Astrocyte (in vitro differentiated cells and primary cell): ENCODE data around the gene TSGA10. TPM values are rescaled to one million over a fixed set of nuclear protein-coding genes. Genes with fewer than 3 reads are reported as not detected.

Source experiments
- DNase-seq: peaks from one replicate; pipeline ENCODE4 v3.0.0-alpha.2; 2010; ENCODE audit warnings: low read depth
- FAIRE-seq: peaks from 2 replicates; lab custom pipeline; 2011; peaks lifted over from hg19 to GRCh38; lab: Jason Lieb, UNC
- H2AFZ ChIP-seq: 2 replicates; pipeline ENCODE4 v1.6.0; 2012; ENCODE audit warnings: low read depth, low read length, inconsistent platforms
- H3K27ac ChIP-seq: 2 replicates; pipeline ENCODE4 v1.5.1; 2011; ENCODE audit warnings: low read depth, low read length, inconsistent platforms
- H3K27me3 ChIP-seq: 2 replicates; pipeline ENCODE4 v1.6.0; 2011; ENCODE audit warnings: low read length, inconsistent platforms; ENCODE audit not compliant: insufficient read depth
- H3K36me3 ChIP-seq: 2 replicates; pipeline ENCODE4 v1.5.1; 2011; ENCODE audit warnings: low read length, inconsistent platforms; ENCODE audit not compliant: insufficient read depth
- H3K4me1 ChIP-seq: 2 replicates; pipeline ENCODE4 v1.5.1; 2011; ENCODE audit warnings: low read length, inconsistent platforms; ENCODE audit not compliant: insufficient read depth
- H3K4me2 ChIP-seq: 2 replicates; pipeline ENCODE4 v1.6.0; 2012; ENCODE audit warnings: low read length, inconsistent platforms
- H3K4me3 ChIP-seq: 2 replicates; pipeline ENCODE4 v1.5.1; 2011; ENCODE audit warnings: low read depth, mild to moderate bottlenecking, low read length, inconsistent platforms; ENCODE audit not compliant: insufficient read depth
- H3K79me2 ChIP-seq: 2 replicates; pipeline ENCODE4 v1.6.0; 2012; ENCODE audit warnings: mild to moderate bottlenecking, low read length, inconsistent platforms; ENCODE audit not compliant: insufficient read depth
- H3K9ac ChIP-seq: 2 replicates; pipeline ENCODE4 v1.6.0; 2012; ENCODE audit warnings: mild to moderate bottlenecking, low read length, inconsistent platforms
- H3K9me3 ChIP-seq: 2 replicates; pipeline ENCODE4 v1.5.1; 2012; ENCODE audit warnings: low read depth, mild to moderate bottlenecking, low read length, inconsistent platforms; ENCODE audit not compliant: insufficient read depth
- H4K20me1 ChIP-seq: 2 replicates; pipeline ENCODE4 v1.6.0; 2012; ENCODE audit warnings: low read length, inconsistent platforms; ENCODE audit not compliant: insufficient read depth
- H3K27ac Mint-ChIP-seq: one replicate; pipeline ENCODE4 v1.8.0; 2021; ENCODE audit warnings: mild to moderate bottlenecking, mixed read lengths; ENCODE audit not compliant: unreplicated experiment
- H3K27me3 Mint-ChIP-seq: one replicate; pipeline ENCODE4 v1.8.0; 2021; ENCODE audit warnings: low read depth, mixed read lengths; ENCODE audit not compliant: unreplicated experiment
- H3K36me3 Mint-ChIP-seq: one replicate; pipeline ENCODE4 v1.8.0; 2021; ENCODE audit warnings: low read depth, mixed read lengths; ENCODE audit not compliant: unreplicated experiment
- H3K4me1 Mint-ChIP-seq: one replicate; pipeline ENCODE4 v1.8.0; 2021; ENCODE audit warnings: low read depth, mixed read lengths; ENCODE audit not compliant: unreplicated experiment
- H3K4me3 Mint-ChIP-seq: one replicate; pipeline ENCODE4 v1.8.0; 2021; ENCODE audit warnings: mild to moderate bottlenecking, moderate library complexity, mixed read lengths; ENCODE audit not compliant: unreplicated experiment
- H3K9me3 Mint-ChIP-seq: one replicate; pipeline ENCODE4 v1.8.0; 2021; ENCODE audit warnings: mild to moderate bottlenecking, mixed read lengths; ENCODE audit not compliant: unreplicated experiment
- EZH2 ChIP-seq: IDR thresholded peaks from 2 replicates; pipeline ENCODE4 v1.6.1; 2012; ENCODE audit warnings: mild to moderate bottlenecking, low read length, inconsistent platforms; ENCODE audit not compliant: insufficient read depth
- total RNA-seq: library from RNA; stranded (reverse); gene quantifications from 2 replicates; pipeline ENCODE4 v1.2.1, GENCODE V29; 2021
- TF ChIP-seq, protein P1 (sequence below): IDR thresholded peaks from 2 replicates; pipeline ENCODE4 v1.5.1; 2011; ENCODE audit warnings: low read depth, mild to moderate bottlenecking, inconsistent platforms, low read length, moderate library complexity; ENCODE audit not compliant: insufficient read depth

TSGA10 gene
- total RNA-seq, 1 donor from 2014 or later = 3.9 TPM

DNA sequence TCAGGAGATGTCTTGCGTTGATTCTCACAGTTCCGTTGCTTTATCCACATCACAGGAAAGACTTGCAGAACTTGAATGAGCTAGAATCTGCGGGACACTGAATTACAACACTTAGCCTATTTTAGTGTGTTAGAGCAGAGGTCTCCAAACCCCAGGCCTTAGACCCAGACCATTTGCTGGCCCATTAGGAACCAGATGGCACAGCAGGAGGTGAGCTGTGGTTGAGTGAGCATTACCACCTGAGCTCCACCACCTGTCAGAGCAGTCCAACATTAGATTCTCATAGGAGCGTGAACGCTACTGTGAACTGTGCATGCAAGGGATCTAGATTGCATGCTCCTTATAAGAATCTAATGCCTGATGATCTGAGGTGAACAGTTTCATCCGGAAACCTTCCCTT is 30.1 kb upstream of the TSGA10 start:
- Histone ChIP-seq H3K9me3 (no peaks in the 10 kb centered on the region), H4K20me1 (peaks cover 16% of the 10 kb centered on the region), H3K79me2 (peaks cover 92% of the 10 kb centered on the region), H2AFZ (no peak overlapping the region), H3K36me3 (peaks cover 7% of the 10 kb centered on the region), H3K4me3 (no peak overlapping the region), H3K4me1 (no peaks in the 10 kb centered on the region), H3K27me3 (no peaks in the 10 kb centered on the region), H3K4me2 (no peak overlapping the region), H3K27ac (no peak overlapping the region), H3K9ac (no peak overlapping the region)
- Mint-ChIP-seq H3K36me3 (peaks cover 2% of the 10 kb centered on the region), H3K27me3 (no peaks in the 10 kb centered on the region), H3K9me3 (no peaks in the 10 kb centered on the region), H3K27ac (no peak overlapping the region), H3K4me3 (no peak overlapping the region), H3K4me1 (peaks cover 5% of the 10 kb centered on the region)
- FAIRE-seq (no peak), DNase-seq (no peak)
- no peak for TF ChIP-seq EZH2
- TF ChIP-seq, protein P1, sequence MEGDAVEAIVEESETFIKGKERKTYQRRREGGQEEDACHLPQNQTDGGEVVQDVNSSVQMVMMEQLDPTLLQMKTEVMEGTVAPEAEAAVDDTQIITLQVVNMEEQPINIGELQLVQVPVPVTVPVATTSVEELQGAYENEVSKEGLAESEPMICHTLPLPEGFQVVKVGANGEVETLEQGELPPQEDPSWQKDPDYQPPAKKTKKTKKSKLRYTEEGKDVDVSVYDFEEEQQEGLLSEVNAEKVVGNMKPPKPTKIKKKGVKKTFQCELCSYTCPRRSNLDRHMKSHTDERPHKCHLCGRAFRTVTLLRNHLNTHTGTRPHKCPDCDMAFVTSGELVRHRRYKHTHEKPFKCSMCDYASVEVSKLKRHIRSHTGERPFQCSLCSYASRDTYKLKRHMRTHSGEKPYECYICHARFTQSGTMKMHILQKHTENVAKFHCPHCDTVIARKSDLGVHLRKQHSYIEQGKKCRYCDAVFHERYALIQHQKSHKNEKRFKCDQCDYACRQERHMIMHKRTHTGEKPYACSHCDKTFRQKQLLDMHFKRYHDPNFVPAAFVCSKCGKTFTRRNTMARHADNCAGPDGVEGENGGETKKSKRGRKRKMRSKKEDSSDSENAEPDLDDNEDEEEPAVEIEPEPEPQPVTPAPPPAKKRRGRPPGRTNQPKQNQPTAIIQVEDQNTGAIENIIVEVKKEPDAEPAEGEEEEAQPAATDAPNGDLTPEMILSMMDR = no peak

DNA sequence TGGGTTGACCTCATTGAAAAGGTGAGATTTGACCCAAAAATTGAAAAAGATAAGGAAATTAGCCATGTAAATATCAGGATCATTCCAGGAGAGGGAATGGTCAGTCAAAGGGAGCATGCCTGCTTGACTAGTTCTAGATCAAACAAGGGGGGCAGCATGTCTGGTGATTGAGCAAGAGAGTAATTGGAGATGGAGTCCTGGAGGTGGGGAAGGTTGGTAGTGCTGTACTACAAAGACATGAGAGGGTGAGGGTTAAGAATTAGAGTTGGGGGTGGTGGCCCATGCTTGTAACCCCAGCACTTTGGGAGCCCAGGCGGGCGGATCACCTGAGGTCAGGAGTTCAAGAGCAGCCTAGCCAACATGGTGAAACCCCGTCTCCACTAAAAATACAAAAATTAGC is 28.3 kb upstream of the TSGA10 start:
- no peak overlapping the region for H3K4me2 ChIP-seq

DNA sequence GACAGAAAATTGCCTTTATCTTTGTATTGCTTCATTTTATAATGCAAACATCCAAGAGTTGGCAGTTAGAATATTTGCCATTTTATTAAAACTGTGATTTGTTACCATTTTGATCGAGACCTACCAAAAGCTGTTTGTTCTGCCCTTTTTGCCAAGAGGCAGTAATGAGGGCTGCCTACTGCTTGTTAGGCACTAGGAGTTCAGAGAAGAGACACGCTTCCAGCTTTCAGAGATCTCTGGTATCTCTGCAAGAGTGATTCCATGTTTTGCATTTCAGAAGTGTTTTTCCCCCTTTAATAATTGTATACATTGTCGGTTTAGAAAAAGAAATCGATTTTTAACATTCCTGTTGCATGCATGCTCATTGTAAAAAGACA is 26.9 kb upstream of the TSGA10 start:
- H3K4me3 ChIP-seq = peak overlapping the region; percentile 97
- no peaks in the 10 kb centered on the region for H3K9me3 ChIP-seq
- peak overlapping the region; percentile 90 for H3K9ac ChIP-seq
- TF ChIP-seq, protein P1 = no peak
- TF ChIP-seq EZH2 = no peak
- FAIRE-seq = no peak
- peak overlapping the region; percentile 80 for H3K27ac ChIP-seq
- no peaks in the 10 kb centered on the region for H3K27me3 ChIP-seq
- DNase-seq = no peak
- H3K79me2 ChIP-seq = peaks cover 92% of the 10 kb centered on the region
- no peak overlapping the region for H2AFZ ChIP-seq
- no peaks in the 10 kb centered on the region for H3K36me3 ChIP-seq
- peak overlapping the region; percentile 93 for H3K4me2 ChIP-seq
- no peaks in the 10 kb centered on the region for H3K36me3 Mint-ChIP-seq
- H3K9me3 Mint-ChIP-seq = no peaks in the 10 kb centered on the region
- peak overlapping the region; percentile 100 for H3K4me3 Mint-ChIP-seq
- peaks cover 23% of the 10 kb centered on the region for H4K20me1 ChIP-seq
- peak overlapping the region; percentile 89 for H3K27ac Mint-ChIP-seq
- peaks cover 15% of the 10 kb centered on the region for H3K4me1 Mint-ChIP-seq
- no peaks in the 10 kb centered on the region for H3K27me3 Mint-ChIP-seq
- peaks cover 2% of the 10 kb centered on the region for H3K4me1 ChIP-seq

More for the DNA sequence above, 28.3 kb upstream of the TSGA10 start:
- Histone ChIP-seq H3K9me3 (no peaks in the 10 kb centered on the region), H4K20me1 (peaks cover 23% of the 10 kb centered on the region), H2AFZ (no peak overlapping the region), H3K27me3 (no peaks in the 10 kb centered on the region), H3K9ac (no peak overlapping the region), H3K4me3 (no peak overlapping the region), H3K79me2 (peaks cover 97% of the 10 kb centered on the region), H3K27ac (no peak overlapping the region), H3K4me1 (peaks cover 2% of the 10 kb centered on the region), H3K36me3 (no peaks in the 10 kb centered on the region)
- FAIRE-seq = no peak
- peak overlapping the region; percentile 3 for H3K4me3 Mint-ChIP-seq
- no peak for TF ChIP-seq EZH2
- TF ChIP-seq, protein P1 = no peak
- no peaks in the 10 kb centered on the region for H3K36me3 Mint-ChIP-seq
- DNase-seq = no peak
- H3K4me1 Mint-ChIP-seq = peaks cover 15% of the 10 kb centered on the region
- H3K27ac Mint-ChIP-seq = no peak overlapping the region
- no peaks in the 10 kb centered on the region for H3K9me3 Mint-ChIP-seq
- no peaks in the 10 kb centered on the region for H3K27me3 Mint-ChIP-seq
